Mammary epithelial cell (primary cell): ENCODE data around the gene LGALS9.

Experiments used
- CTCF ChIP-seq, 2 donors: IDR thresholded peaks in 1 of 2; conservative IDR thresholded peaks in 1 of 2; 2 replicates each; pipeline ENCODE4 v1.5.1; 2011 to 2012; ENCODE audit warnings: inconsistent platforms in 2 of 2, low read length in 2 of 2, mild to moderate bottlenecking in 2 of 2, control low read depth in 1 of 2, low read depth in 1 of 2; ENCODE audit not compliant: insufficient read depth in 1 of 2; ENCODE audit errors: extremely low read depth in 1 of 2
- EZH2 ChIP-seq: IDR thresholded peaks from 2 replicates; pipeline ENCODE4 v1.6.1; 2012; ENCODE audit warnings: low read length, inconsistent platforms, borderline replicate concordance

- TF ChIP-seq EZH2 = no peak
- no peak for TF ChIP-seq CTCF (conservative IDR thresholded peaks at IDR 0.05 in 1 of 2, IDR thresholded peaks at IDR 0.05 in 1 of 2; ENCODE audit: extremely low read depth in 1 of 2, insufficient read depth in 1 of 2, low read depth in 1 of 2, low read length in 2 of 2)
Measured at GRCh38 chr17:27598337-27599050, 32.5 kb upstream of the LGALS9 start.
